NCI-H446 treated with DMSO at 0.1 percent for 48 hours (cell line): ENCODE measurements around the gene VAMP8.
"Not testable (repeated sequence)": the region's sequence is repeated elsewhere in the genome, so short reads cannot be mapped to it uniquely, and the experiment has no call there.

Experiments used
- DNase-seq: peaks from one replicate; lab custom pipeline; 2025; lab: John Stamatoyannopoulos, UW

Gene VAMP8

GRCh38 chr2:85547089-85547858 is 30.1 kb upstream of the VAMP8 start:
- DNase-seq = no peak

GRCh38 chr2:85547859-85548607 is 29.4 kb upstream of the VAMP8 start:
- DNase-seq = no peak

- no peak for DNase-seq
Measured at GRCh38 chr2:85548608-85548900, 28.8 kb upstream of the VAMP8 start.

- no peak for DNase-seq
Measured at GRCh38 chr2:85549095-85549494, 28.3 kb upstream of the VAMP8 start.

- DNase-seq = no peak
Measured at GRCh38 chr2:85549826-85550225, 27.6 kb upstream of the VAMP8 start.

- no peak for DNase-seq
Measured at GRCh38 chr2:85550486-85550885, 26.9 kb upstream of the VAMP8 start.

GRCh38 chr2:85551698-85552678 is 25.4 kb upstream of the VAMP8 start:
- no peak for DNase-seq

GRCh38 chr2:85553184-85553583 is 24.2 kb upstream of the VAMP8 start:
- no peak for DNase-seq

- no peak for DNase-seq
Measured at GRCh38 chr2:85554980-85555612, 22.3 kb upstream of the VAMP8 start.

- no peak for DNase-seq
Measured at GRCh38 chr2:85557130-85557529, 20.3 kb upstream of the VAMP8 start.

- no peak for DNase-seq
Measured at GRCh38 chr2:85558160-85558559, 19.2 kb upstream of the VAMP8 start.

- not testable (repeated sequence) for DNase-seq
Measured at GRCh38 chr2:85560403-85560726, 17.0 kb upstream of the VAMP8 start.

- no peak for DNase-seq
Measured at GRCh38 chr2:85560812-85561279, 16.5 kb upstream of the VAMP8 start.

GRCh38 chr2:85561280-85562212 is 15.8 kb upstream of the VAMP8 start, which contains the start of gene GGCX:
Gene GGCX, minus strand, starts transcription at chr2:85561493. Its CDS starts 65 bp downstream, at chr2:85561428.
- peak; percentile 86 for DNase-seq

GRCh38 chr2:85564144-85564563 is 13.2 kb upstream of the VAMP8 start:
- no peak for DNase-seq

GRCh38 chr2:85566265-85566664 is 11.1 kb upstream of the VAMP8 start:
- no peak for DNase-seq

GRCh38 chr2:85575739-85576138 is 1.6 kb upstream of the VAMP8 start:
- DNase-seq = no peak

GRCh38 chr2:85577063-85577385 is 362 bp upstream of the VAMP8 start:
- no peak for DNase-seq

GRCh38 chr2:85578243-85579180 is 1.1 kb downstream of the VAMP8 start:
- no peak for DNase-seq
